Measurements from ENCODE around the gene MTMR11. TPM values are rescaled to one million over a fixed set of nuclear protein-coding genes. Genes with fewer than 3 reads are reported as not detected.

MTMR11 gene, protein sequence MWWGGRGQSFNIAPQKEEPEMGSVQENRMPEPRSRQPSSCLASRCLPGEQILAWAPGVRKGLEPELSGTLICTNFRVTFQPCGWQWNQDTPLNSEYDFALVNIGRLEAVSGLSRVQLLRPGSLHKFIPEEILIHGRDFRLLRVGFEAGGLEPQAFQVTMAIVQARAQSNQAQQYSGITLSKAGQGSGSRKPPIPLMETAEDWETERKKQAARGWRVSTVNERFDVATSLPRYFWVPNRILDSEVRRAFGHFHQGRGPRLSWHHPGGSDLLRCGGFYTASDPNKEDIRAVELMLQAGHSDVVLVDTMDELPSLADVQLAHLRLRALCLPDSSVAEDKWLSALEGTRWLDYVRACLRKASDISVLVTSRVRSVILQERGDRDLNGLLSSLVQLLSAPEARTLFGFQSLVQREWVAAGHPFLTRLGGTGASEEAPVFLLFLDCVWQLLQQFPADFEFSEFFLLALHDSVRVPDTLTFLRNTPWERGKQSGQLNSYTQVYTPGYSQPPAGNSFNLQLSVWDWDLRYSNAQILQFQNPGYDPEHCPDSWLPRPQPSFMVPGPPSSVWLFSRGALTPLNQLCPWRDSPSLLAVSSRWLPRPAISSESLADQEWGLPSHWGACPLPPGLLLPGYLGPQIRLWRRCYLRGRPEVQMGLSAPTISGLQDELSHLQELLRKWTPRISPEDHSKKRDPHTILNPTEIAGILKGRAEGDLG
- total RNA-seq, result 2.6 and 8.3 TPM in 2 replicates

DNA sequence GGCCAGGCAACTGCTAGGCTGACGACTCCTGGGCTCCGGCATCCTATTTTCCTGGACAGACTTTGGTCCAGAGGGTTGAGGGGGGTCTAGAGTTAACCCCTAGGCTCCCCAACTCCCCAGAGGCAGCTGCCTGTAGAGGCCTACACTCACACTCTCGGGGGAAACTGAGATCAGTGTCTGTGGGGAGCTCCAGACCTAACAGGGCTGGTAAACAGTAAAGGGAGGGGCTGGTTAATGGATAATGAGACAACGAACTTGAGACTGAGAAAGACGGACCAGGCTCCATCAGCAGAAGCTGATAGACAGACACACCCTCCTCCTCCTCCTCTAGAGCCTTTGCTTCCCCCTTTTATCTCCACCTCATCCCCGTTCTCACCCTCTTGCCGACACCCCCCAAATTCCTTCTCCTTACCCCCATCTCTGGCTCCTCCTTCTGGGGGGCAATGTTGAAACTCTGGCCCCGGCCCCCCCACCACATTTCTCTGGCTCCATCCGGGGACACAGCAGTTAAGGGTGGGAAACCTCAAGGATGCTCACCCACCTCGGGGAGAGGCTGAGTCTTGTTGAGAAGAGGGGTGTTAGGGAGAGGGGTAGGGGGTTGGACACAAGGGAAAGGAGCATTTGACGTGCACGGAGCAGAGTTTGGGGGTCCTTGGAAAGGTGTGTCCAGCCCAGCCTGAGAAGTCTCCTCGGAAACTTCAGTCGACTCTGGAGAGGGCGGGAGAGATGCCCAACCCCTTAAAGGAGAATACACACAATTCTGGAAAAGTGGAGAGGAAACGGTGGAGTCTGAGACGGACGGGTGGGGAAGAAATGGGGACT, at the start of gene MTMR11:
Gene MTMR11 (minus strand): TSS at position 710 of the 822 bp plus-strand sequence. CDS start 232 bp downstream, at position 478.

DNA sequence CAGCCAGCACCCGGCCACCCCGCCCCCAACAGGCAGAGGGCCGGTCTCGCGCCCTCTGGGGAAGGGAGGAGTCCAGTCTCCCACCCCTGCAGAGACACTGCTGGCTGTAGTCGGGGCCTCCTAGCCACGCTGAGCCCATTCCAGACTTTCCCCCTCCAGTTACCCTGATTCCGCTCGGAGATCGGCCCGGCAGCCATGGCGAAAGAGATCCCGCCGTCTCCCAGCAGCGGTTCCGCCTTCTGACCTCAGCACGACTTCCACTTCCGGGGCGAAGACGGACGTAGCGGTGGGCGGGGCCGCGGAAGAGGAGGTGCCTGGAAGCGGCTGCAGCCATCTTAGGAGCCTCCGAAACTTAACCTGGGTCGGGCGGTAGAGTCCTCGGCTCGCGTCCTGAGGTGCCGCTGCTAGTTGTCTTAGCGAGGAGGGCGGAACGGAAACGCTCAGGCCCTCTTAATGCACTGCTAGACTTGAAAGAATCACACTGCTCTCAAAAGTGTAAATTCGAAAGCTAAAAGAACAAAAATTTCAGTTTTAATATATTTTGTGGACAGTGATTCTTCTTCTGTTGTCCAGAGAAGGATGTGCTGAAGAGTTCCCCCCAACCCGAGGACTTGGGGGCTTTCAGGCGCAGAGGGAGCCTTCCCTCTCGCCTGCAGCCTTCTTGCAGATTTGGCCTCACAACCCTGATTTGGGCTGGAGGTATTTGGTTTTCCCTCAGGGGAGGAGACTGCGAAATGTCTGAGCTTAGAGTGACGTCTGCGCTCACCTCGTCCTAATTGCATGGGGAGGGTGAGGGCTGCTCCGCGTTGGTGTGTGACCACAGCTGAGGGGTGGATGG, 8.9 kb downstream of the MTMR11 start, which contains the start of gene SF3B4:
Gene SF3B4 (minus strand): TSS at position 241 of the 838 bp plus-strand sequence. CDS start 44 bp downstream, at position 197.

DNA sequence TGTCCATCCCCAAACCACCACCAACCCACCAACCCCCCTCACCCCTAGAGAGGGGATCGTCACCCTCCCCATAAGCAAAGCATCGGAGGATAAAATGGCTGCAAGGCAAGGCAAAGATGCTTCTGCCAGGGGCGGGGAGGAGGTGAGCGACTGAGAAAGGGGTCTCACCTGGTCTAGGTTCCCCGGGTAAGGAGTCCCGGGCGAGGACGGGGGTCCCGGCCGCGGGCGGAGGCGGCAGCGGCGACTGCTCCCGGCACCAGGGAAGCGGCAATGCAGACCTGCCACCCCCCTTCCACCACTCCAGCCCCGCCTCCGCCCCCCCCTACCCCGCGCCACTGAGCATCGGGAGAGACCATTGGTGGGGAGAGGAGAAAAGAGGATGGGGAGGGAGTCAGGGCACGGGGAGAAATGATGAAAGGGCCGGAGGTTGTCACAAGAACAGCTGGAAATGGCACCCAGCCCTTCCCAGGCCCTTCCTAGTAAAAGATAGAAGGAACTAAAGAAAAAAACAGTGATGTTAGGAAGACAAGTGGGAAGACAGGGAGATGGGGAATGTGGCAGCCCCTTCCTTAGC, 19.0 kb downstream of the MTMR11 start, which contains the start of gene SV2A:
Gene SV2A (minus strand): TSS at position 274 of the 574 bp plus-strand sequence. CDS start 4,004 bp downstream, outside the sequence.

DNA sequence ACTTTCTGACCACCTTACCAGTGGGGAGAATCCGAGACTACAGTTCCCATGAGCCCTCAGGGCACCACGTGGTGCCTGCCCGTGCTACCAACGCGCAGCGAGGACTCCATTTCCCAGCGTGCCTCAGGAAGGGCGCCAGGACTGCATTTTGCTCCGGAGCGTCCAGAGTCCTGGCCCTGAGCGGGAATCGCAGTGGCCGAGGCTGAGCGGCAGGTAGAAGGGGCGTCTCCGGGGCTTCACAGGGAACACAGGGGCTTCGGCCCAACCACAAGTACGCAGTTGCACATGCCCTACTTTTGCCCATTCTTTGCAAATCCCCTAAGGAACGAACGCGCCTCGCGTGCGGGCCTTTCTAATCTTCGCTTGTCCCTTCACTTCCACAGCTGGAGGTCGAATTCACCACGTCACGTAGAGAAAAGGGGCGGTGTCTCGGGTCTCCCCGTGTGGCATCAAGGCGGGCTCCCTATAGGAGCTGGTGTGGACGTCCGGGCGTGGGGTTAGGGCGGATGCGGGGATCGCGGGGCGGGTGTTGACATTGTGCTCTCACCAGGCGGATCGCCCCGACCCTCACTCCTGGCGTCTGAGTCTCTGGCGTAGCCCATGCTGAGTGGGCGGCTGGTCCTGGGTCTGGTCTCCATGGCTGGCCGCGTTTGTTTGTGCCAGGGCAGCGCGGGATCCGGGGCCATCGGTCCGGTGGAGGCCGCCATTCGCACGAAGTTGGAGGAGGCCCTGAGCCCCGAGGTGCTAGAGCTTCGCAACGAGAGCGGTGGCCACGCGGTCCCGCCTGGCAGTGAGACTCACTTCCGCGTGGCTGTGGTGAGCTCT, 37.0 kb downstream of the MTMR11 start, which contains the start of gene BOLA1:
Gene BOLA1 (plus strand): TSS at position 109 of the 825 bp plus-strand sequence. CDS start 492 bp downstream, at position 601.

Other genes with a start within 250 kb of the MTMR11 start
- gene FCGR1A, start 154.2 kb downstream of the MTMR11 start, total RNA-seq, result not detected in 2 replicates
- gene BOLA1, start 37.3 kb downstream of the MTMR11 start, total RNA-seq, result 4.2 and 6.6 TPM in 2 replicates
- 7.9 and 33.5 TPM in 2 replicates for gene SV2A, start 19.0 kb downstream of the MTMR11 start, total RNA-seq
- gene SF3B4, start 9.1 kb downstream of the MTMR11 start, total RNA-seq, result 15.1 and 21.0 TPM in 2 replicates
- gene OTUD7B, start 73.8 kb upstream of the MTMR11 start, total RNA-seq, result 20.1 and 23.5 TPM in 2 replicates
- 19.0 and 50.8 TPM in 2 replicates for gene VPS45, start 130.9 kb upstream of the MTMR11 start, total RNA-seq
- 46.2 and 78.3 TPM in 2 replicates for gene PLEKHO1, start 213.0 kb upstream of the MTMR11 start, total RNA-seq